Mammary epithelial cell (primary cell): ENCODE results near the gene TRIM16.

Source experiments
- EZH2 ChIP-seq: IDR thresholded peaks from 2 replicates; pipeline ENCODE4 v1.6.1; 2012; ENCODE audit warnings: low read length, inconsistent platforms, borderline replicate concordance
- TF ChIP-seq, protein P1 (sequence below), 2 donors: IDR thresholded peaks in 1 of 2; conservative IDR thresholded peaks in 1 of 2; 2 replicates each; pipeline ENCODE4 v1.5.1; 2011 to 2012; ENCODE audit warnings: inconsistent platforms in 2 of 2, low read length in 2 of 2, mild to moderate bottlenecking in 2 of 2, control low read depth in 1 of 2, low read depth in 1 of 2; ENCODE audit not compliant: insufficient read depth in 1 of 2; ENCODE audit errors: extremely low read depth in 1 of 2

DNA sequence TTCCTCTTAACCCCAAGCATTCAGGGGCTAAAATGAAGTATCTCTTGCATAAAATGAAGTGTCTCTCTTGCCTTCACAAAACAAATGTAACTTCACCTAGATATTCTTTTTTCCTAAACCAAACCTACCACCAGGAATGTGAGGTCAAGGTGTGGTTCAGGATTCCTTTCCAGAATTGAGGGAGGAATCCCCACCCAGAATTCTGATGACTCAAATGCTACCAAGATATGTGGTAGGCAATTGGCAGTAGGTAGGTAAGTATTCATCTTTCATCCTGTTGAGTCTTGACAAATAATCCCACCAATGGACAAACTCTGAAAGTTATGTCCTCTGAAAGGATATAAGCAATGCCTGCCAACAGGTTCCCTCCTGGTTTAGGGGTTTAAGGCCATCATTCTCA is 26.2 kb downstream of the TRIM16 start:
- TF ChIP-seq, protein P1, sequence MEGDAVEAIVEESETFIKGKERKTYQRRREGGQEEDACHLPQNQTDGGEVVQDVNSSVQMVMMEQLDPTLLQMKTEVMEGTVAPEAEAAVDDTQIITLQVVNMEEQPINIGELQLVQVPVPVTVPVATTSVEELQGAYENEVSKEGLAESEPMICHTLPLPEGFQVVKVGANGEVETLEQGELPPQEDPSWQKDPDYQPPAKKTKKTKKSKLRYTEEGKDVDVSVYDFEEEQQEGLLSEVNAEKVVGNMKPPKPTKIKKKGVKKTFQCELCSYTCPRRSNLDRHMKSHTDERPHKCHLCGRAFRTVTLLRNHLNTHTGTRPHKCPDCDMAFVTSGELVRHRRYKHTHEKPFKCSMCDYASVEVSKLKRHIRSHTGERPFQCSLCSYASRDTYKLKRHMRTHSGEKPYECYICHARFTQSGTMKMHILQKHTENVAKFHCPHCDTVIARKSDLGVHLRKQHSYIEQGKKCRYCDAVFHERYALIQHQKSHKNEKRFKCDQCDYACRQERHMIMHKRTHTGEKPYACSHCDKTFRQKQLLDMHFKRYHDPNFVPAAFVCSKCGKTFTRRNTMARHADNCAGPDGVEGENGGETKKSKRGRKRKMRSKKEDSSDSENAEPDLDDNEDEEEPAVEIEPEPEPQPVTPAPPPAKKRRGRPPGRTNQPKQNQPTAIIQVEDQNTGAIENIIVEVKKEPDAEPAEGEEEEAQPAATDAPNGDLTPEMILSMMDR (conservative IDR thresholded peaks at IDR 0.05 in 1 of 2, IDR thresholded peaks at IDR 0.05 in 1 of 2; ENCODE audit: extremely low read depth in 1 of 2, insufficient read depth in 1 of 2, low read depth in 1 of 2, low read length in 2 of 2) = no peak
- TF ChIP-seq EZH2 = no peak
